SH-SY5Y (cell line): ENCODE results near the gene CEACAM7.

Experiments
- GATA2 ChIP-seq: IDR thresholded peaks from 2 replicates; pipeline ENCODE4 v1.6.1; 2011; ENCODE audit warnings: mild to moderate bottlenecking, low read depth, low read length
- GATA3 ChIP-seq: IDR thresholded peaks from 2 replicates; pipeline ENCODE4 v1.6.1; 2011; ENCODE audit warnings: low read depth, mild to moderate bottlenecking, low read length, moderate library complexity

DNA sequence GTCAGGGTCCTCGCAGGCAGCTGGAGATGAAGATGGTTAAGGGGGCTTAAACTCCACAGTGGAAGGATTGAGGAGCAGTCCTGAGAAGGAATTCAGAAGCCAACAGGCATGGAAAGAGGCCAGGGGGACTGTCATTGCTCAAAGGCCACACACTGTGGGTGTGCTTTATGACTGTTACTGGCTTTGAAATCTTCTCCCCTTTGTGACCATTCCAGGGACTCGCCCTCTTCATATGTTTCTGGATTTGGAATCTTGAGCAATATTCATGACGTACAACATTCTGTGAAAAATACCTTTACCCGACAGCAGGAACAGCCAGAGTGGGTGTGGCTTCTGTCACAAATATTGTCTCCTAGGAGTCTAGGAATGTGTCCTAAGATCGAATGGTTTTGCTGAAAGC lies 16.6 kb downstream of the CEACAM7 start:
- TF ChIP-seq GATA2 = no peak
- TF ChIP-seq GATA3 = no peak
